IMR-90 (cell line): ENCODE measurements around the gene MGAT4A.

Experiments used
- MAFK ChIP-seq: IDR thresholded peaks from 2 replicates; pipeline ENCODE4 v1.6.1; 2012; ENCODE audit warnings: low read depth, low read length, improper control_type of control experiment
- MAZ ChIP-seq: IDR thresholded peaks from 2 replicates; pipeline ENCODE4 v1.6.1; 2012; ENCODE audit warnings: low read depth, mild to moderate bottlenecking, low read length, improper control_type of control experiment, moderate library complexity, borderline replicate concordance
- TF ChIP-seq, protein P1 (sequence below): conservative IDR thresholded peaks from 2 replicates; pipeline ENCODE4 v1.5.1; 2012; ENCODE audit warnings: mild to moderate bottlenecking, low read depth, low read length, improper control_type of control experiment

DNA sequence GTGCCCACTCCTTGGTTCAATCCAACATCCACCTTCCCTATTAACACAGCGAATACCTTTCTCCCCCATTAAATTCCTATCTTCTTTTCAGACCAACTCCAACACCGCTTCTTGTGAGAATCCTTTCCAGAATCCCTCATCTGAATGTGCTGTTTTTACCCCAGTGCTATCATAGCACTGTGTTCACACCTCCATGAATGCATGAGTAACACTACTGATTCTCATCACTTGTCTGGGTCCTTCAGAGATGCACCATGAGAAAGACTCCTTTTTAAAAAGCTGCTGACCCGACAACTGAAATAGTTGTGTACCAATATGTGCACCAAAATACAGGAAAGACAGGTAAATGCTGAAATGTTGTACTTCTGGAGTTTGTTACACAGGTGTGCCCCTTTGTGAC, 18.8 kb downstream of the MGAT4A start:
- TF ChIP-seq, protein P1, sequence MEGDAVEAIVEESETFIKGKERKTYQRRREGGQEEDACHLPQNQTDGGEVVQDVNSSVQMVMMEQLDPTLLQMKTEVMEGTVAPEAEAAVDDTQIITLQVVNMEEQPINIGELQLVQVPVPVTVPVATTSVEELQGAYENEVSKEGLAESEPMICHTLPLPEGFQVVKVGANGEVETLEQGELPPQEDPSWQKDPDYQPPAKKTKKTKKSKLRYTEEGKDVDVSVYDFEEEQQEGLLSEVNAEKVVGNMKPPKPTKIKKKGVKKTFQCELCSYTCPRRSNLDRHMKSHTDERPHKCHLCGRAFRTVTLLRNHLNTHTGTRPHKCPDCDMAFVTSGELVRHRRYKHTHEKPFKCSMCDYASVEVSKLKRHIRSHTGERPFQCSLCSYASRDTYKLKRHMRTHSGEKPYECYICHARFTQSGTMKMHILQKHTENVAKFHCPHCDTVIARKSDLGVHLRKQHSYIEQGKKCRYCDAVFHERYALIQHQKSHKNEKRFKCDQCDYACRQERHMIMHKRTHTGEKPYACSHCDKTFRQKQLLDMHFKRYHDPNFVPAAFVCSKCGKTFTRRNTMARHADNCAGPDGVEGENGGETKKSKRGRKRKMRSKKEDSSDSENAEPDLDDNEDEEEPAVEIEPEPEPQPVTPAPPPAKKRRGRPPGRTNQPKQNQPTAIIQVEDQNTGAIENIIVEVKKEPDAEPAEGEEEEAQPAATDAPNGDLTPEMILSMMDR, result no peak
- TF ChIP-seq MAFK (no peak), MAZ (no peak)
